GM10266 (cell line): ENCODE results near the gene BARHL1.

Experiments used
- DNase-seq: peaks from one replicate; pipeline ENCODE4 v3.0.0; 2012; ENCODE audit errors: extremely low spot score
- TF ChIP-seq, protein P1 (sequence below): IDR thresholded peaks from 2 replicates; pipeline ENCODE4 v1.5.1; 2012; ENCODE audit warnings: mild to moderate bottlenecking, low read depth; ENCODE audit not compliant: control insufficient read depth, insufficient read depth; ENCODE audit errors: missing control alignments

Gene BARHL1

DNA sequence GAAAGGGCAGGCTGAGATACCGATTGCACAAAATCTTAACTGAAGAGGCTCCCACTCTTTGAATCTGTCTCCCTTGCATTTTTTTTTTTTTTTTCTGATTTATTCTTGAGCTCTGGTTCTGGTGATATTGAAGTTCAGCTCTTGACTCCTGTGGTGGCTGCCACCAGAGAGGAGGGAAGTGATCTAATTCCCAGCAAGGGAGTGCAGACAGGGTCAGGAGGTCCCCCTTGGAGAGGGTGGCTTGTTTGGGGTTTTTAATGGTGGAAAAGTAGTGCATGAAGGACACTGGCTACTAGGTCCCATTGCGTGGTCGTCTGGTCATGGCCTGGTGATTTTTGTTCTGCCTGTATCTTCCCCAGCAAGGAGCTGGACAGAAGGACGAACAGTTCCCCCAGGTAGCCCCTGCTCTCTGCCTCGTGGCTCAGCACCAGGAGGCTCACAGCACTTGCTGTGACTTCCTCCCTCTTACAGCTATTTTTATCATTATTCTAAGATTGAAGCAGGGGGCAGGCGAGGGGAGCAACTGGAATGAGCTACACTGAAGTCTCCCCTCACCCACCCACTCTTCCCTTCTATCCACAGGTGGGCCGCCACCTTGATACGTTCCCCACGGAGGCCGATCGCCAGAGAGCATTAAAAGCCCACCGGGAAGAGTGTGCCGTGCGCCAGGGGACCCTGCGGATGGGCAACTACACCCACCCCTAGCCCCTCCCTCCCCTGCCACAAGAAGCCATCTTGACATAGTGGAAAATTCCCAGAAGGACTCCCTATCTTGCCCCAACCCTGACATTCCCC lies 10.4 kb upstream of the BARHL1 start:
- no peak for DNase-seq
- TF ChIP-seq, protein P1, sequence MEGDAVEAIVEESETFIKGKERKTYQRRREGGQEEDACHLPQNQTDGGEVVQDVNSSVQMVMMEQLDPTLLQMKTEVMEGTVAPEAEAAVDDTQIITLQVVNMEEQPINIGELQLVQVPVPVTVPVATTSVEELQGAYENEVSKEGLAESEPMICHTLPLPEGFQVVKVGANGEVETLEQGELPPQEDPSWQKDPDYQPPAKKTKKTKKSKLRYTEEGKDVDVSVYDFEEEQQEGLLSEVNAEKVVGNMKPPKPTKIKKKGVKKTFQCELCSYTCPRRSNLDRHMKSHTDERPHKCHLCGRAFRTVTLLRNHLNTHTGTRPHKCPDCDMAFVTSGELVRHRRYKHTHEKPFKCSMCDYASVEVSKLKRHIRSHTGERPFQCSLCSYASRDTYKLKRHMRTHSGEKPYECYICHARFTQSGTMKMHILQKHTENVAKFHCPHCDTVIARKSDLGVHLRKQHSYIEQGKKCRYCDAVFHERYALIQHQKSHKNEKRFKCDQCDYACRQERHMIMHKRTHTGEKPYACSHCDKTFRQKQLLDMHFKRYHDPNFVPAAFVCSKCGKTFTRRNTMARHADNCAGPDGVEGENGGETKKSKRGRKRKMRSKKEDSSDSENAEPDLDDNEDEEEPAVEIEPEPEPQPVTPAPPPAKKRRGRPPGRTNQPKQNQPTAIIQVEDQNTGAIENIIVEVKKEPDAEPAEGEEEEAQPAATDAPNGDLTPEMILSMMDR, result no peak

DNA sequence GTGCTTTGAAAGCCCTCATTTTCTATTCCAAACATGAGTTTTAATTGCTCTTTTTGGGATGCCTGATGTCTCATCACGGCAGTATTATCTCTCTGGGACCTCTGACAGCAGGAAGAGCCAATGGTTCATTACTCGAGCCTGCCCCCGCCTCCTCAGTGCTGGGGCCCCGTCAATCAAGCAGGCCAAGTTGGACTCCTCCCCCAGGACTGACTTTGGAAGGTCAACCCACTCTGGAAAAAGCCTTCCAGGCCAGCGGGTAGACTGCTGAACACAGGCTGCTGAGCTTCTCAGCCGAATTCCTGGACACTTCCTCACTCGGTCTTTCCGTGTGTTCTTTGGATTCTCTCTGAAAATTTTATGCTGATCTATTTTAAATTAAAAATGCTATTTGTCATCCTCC lies 9.5 kb upstream of the BARHL1 start:
- TF ChIP-seq, protein P1, result no peak
- no peak for DNase-seq

DNA sequence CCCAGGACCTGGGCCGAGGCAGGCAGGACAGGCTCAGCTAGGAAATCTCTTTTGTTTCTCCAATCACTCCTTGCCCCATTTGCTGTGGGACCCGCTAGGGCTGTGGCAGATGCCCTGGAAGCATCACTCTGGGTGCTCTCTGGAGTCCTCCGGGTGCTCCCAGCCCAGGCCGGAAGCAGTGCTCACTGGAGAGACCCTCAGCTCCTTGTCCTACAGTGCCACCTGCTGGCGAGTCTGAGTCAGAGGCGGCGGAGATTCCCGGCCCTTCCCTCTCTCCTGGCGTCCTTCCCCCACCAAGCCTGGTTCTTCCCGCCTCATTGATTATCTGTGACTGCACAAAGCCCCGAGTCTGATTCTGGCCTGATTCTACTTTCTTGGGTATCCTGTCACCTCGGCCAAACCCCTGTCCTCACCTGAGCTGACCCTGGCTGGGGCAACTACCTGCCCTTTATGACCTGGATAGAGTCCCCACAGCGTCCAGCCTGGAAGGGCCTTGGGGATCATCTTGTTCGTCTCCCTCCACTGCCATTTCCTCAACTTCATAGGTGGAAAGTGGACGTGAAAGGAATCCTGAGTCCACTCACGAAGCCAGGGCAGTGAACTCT lies 7.3 kb upstream of the BARHL1 start:
- peak; percentile 79 for DNase-seq
- TF ChIP-seq, protein P1, result peak; percentile 74

DNA sequence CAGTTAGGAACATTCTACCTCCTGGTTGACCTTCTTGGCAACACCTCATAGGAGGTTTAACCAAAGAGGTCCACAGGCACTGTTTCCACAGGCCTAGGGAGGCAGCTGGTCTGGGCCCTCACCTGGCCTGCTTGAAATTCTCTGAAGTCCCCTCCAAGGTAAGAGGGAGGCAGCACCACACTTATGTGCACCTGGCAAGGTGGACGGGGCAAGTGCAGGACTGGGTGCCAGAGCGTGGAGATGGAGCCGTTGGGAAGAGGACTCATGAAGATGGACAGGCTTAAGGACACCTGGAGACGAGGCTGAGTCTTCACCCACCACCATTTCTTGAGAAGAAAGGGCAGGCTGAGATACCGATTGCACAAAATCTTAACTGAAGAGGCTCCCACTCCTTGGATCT lies 6.6 kb upstream of the BARHL1 start:
- no peak for DNase-seq
- TF ChIP-seq, protein P1, result no peak

DNA sequence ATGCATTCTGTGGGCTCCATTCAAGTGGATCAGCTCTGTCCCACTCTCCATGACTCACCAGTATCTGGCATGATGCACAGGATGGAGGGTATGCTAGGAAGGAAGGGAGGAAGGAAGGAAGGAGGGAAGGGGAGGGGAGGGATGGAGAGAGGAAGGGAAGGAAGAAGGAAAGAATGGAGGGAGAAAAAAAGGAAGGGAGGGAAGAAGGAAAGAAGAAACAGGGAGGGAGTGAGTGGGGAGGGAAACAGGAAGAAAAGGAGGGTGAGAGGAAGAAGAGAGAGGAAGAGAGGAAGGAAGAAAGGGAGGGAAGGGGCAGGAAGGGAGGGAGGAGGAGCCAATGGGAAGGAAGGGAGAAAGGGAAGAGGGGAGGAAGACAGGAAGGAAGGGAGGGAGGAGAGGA lies 5.3 kb upstream of the BARHL1 start:
- TF ChIP-seq, protein P1, result no peak

DNA sequence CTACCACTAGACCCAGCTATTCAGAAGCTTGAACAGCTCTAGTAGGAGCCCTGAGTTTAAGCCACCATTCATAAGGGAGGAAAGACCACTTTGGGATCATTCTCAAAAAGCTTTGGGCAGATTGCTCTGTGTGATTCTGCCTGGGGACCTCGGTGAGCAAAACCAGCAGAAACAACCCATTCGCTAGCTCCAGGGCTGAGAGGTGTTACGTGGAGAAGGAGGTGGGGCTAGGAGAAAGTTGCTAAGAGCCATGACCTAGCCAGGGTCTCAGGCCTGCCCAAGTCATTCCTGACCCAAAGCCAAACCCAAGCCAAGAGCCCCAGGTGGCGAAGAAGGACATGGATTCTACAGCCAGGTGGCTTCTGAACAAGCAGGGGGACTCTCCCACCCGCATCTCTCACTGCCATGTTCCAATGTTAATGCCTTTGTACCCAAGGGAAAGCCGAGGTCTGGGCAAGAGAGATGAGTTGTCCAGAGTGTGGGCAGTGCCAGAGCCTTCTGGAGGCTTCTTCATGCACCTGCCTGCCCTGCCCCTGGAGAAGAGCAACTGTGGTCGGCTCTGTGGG lies 4.0 kb upstream of the BARHL1 start:
- TF ChIP-seq, protein P1, result no peak
- DNase-seq, result no peak

More for the DNA sequence above, 5.3 kb upstream of the BARHL1 start:
- no peak for DNase-seq

DNA sequence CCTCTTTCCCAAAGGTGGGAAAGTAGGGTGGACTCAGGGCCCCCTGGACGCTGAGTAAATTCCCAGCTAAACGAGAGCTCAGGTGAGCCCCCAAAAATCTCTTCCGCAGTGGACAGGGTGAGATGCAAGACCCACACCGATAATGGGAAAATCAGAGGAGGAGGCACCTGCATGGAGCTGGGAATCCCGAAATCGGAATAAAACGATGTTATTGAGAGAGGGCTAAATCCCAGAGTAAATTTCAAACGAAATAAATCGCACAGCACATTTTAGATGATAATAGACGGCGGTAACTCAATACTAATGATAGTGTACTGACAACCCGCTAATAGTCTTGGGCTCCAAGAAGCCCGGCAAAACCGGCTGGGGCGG lies 3.0 kb upstream of the BARHL1 start:
- no peak for DNase-seq

More for the DNA sequence above, 3.0 kb upstream of the BARHL1 start:
- TF ChIP-seq, protein P1, result no peak
